Heart right ventricle (tissue), 16 donors: ENCODE measurements around the gene ANKRD22. TPM values are rescaled to one million over a fixed set of nuclear protein-coding genes. Genes with fewer than 3 reads are reported as not detected.

Experiments
- ATAC-seq, 8 donors: fragments of 200-7000 bp; cut with Tn5 transposase; one replicate each; pipeline ENCODE4 v1.9.1; 2020; ENCODE audit warnings: mild to moderate bottlenecking in 8 of 8, moderate library complexity in 8 of 8, moderate number of reproducible peaks in 1 of 8
- DNase-seq, 2 donors: peaks; one replicate each; pipeline ENCODE4 v3.0.0-alpha.2; 2020
- H3K27ac ChIP-seq, 10 donors: fragments of 200-600 bp; sonication (generic) in 2 of 10; one replicate each; pipeline versions ENCODE4 v1.5.0 to v1.8.0; 2020 to 2022; ENCODE audit warnings: mild to moderate bottlenecking in 3 of 10
- H3K27me3 ChIP-seq, 7 donors: fragments of 200-600 bp; one replicate each; pipeline ENCODE4 v1.8.0; 2021 to 2022; ENCODE audit warnings: mild to moderate bottlenecking in 2 of 7
- H3K36me3 ChIP-seq, 9 donors: fragments of 200-600 bp; sonication (generic) in 1 of 9; one replicate each; pipeline versions ENCODE4 v1.5.0 to v1.8.0; 2020 to 2022; ENCODE audit warnings: mild to moderate bottlenecking in 2 of 9
- H3K4me1 ChIP-seq, 9 donors: fragments of 200-600 bp; sonication (generic) in 1 of 9; one replicate each; pipeline versions ENCODE4 v1.5.0 to v1.8.0; 2020 to 2022; ENCODE audit warnings: mild to moderate bottlenecking in 4 of 9
- H3K4me3 ChIP-seq, 10 donors: fragments of 200-600 bp; sonication (generic) in 2 of 10; one replicate each; pipeline versions ENCODE4 v1.5.0 to v1.8.0; 2020 to 2022; ENCODE audit warnings: mild to moderate bottlenecking in 7 of 10, moderate library complexity in 2 of 10
- H3K9me3 ChIP-seq, 11 donors: fragments of 200-600 bp in 10 of 11; sonication (generic) in 2 of 11; one replicate each; pipeline versions ENCODE4 v1.5.0 to v1.8.0; 2013 to 2022; ENCODE audit warnings: mild to moderate bottlenecking in 2 of 11, control low read depth in 1 of 11, moderate library complexity in 1 of 11
- WGBS, 2 donors: extraction: QIAGEN DNeasy Blood & Tissue Kit; methylation state at CpG; one replicate each; pipeline ENCODE4 v1.1.7; 2013; ENCODE audit warnings: inconsistent platforms in 1 of 2; 5-methylcytosine and 5-hydroxymethylcytosine counted together
- intact Hi-C, 10 donors: fragments of 100-400 bp; cut with DNase I; formaldehyde crosslinking; loops; one replicate each; pipeline versions ENCODE4 v1.11.1 to v1.14.2; 2022
- polyA plus RNA-seq, 2 donors: library from polyadenylated mRNA; stranded (reverse); fragments of 200-250 nt; gene quantifications; one replicate each; pipeline ENCODE4 v1.2.3, GENCODE V29; 2013
- total RNA-seq, 10 donors: library from RNA; stranded (reverse); fragmentation: NEBNext Ultra II Directional in 3 of 10; extraction: Animal tissue kit (Norgen Biotek cat#: 25700) in 3 of 10; gene quantifications; one replicate each; pipeline versions ENCODE4 v1.2.1 to v1.2.4, GENCODE V29; 2021 to 2023
- TF ChIP-seq, protein P1 (sequence below), 9 donors: fragments of 200-600 bp; sonication (generic) in 2 of 9; IDR thresholded peaks; one replicate each; pipeline versions ENCODE4 v1.5.0 to v1.8.0; 2021 to 2022; ENCODE audit warnings: antibody characterized with exemption in 9 of 9, mild to moderate bottlenecking in 5 of 9, moderate library complexity in 1 of 9
- donor health status: Arrhythmogenic right ventricular cardiomyopathy.
- donor health status: ischemic (EF 13 %, LVEDD 7.1; RV severe dilation, severe dysfunction).
- donor health status: healthy with polysubstance abuse.
- donor health status: DM: no; HTN: yes; CAD: no.
- donor health status: DM: no; HTN: no; CAD: no.
- donor health status: ischemic (EF 25% LVEDD 6.9; RV normal size, moderate dysfunction).
- donor health status: ischemic (EF 25% LVEDD 5.7; RV mildly dilated, moderate dysfunction).
- donor health status: healthy.
- donor health status: DM: yes; HTN: yes; CAD: no.
- donor health status: Ischemic cardiomyopathy.
- donor health status: ischemic (EF 35%, LVEDD 5.7; RV mildly dilated, moderate dysfunction).
- donor health status: nonischemic (EF 11% LVEDD 7.7; RV severe dilation, severe dysfunction).
- donor health status: DM: yes; HTN: yes; CAD: no.
- donor health status: PGD.
- donor health status: ischemic (EF 29% LVEDD 5.4; RV normal size, mild dysfunction).
- donor health status: nonischemic (EF 23%, LVEDD 6.1; RV moderate dilation, normal function).

Gene ANKRD22
- total and polyA plus RNA-seq, 12 donors: 0.12 to 4.9 (median 0.15) TPM; not detected in 8

GRCh38 chr10:88783724-88784123, 67.9 kb downstream of the ANKRD22 start:
- intact Hi-C loops: loop anchor here in 1 of 10 donors (10.0 kb wide), 1 partner anchor 99 kb away; no protein-coding TSS in a partner anchor
- H3K4me1 ChIP-seq: no peaks in the 10 kb centered on the region

GRCh38 chr10:88782222-88782621, 69.4 kb downstream of the ANKRD22 start:
- Histone ChIP-seq H3K4me3 (no peak overlapping the region), H3K9me3 (no peaks in the 10 kb centered on the region), H3K36me3 (no peaks in the 10 kb centered on the region), H3K4me1 (no peaks in the 10 kb centered on the region), H3K27me3 (peaks cover 0 to 4% (median 0%) of the 10 kb centered on the region in 7 donors), H3K27ac (no peak overlapping the region)
- ATAC-seq (no peak), DNase-seq (no peak)
- WGBS, 2 donors: 77 to 92% methylated on average over 3 of the region's 3 CpGs
- intact Hi-C loops: loop anchor here in 1 of 10 donors (10.0 kb wide), 1 partner anchor 97 kb away; no protein-coding TSS in a partner anchor
- TF ChIP-seq, protein P1, sequence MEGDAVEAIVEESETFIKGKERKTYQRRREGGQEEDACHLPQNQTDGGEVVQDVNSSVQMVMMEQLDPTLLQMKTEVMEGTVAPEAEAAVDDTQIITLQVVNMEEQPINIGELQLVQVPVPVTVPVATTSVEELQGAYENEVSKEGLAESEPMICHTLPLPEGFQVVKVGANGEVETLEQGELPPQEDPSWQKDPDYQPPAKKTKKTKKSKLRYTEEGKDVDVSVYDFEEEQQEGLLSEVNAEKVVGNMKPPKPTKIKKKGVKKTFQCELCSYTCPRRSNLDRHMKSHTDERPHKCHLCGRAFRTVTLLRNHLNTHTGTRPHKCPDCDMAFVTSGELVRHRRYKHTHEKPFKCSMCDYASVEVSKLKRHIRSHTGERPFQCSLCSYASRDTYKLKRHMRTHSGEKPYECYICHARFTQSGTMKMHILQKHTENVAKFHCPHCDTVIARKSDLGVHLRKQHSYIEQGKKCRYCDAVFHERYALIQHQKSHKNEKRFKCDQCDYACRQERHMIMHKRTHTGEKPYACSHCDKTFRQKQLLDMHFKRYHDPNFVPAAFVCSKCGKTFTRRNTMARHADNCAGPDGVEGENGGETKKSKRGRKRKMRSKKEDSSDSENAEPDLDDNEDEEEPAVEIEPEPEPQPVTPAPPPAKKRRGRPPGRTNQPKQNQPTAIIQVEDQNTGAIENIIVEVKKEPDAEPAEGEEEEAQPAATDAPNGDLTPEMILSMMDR (IDR thresholded peaks at IDR 0.05): no peak

More at GRCh38 chr10:88783724-88784123, 67.9 kb downstream of the ANKRD22 start:
- ATAC-seq (no peak), DNase-seq (no peak)
- no peak overlapping the region for H3K27ac ChIP-seq
- TF ChIP-seq, protein P1 (IDR thresholded peaks at IDR 0.05): no peak
- WGBS, 2 donors: 67 to 78% methylated on average over 3 of the region's 3 CpGs
- H3K4me3 ChIP-seq: no peak overlapping the region
- no peaks in the 10 kb centered on the region for H3K36me3 ChIP-seq
- H3K27me3 ChIP-seq: peaks cover 0 to 4% (median 0%) of the 10 kb centered on the region in 7 donors
- H3K9me3 ChIP-seq: no peaks in the 10 kb centered on the region

GRCh38 chr10:88781206-88781605, 70.4 kb downstream of the ANKRD22 start:
- Histone ChIP-seq H3K4me3 (no peak overlapping the region), H3K27me3 (peaks cover 0 to 3% (median 0%) of the 10 kb centered on the region in 7 donors), H3K9me3 (no peaks in the 10 kb centered on the region), H3K27ac (no peak overlapping the region), H3K4me1 (no peaks in the 10 kb centered on the region), H3K36me3 (no peaks in the 10 kb centered on the region)
- no peak for ATAC-seq
- intact Hi-C loops: loop anchor here in 1 of 10 donors (10.0 kb wide), 1 partner anchor 96 kb away; no protein-coding TSS in a partner anchor
- no peak for DNase-seq
- 66 to 74% methylated on average over 2 of the region's 2 CpGs for WGBS, 2 donors
- TF ChIP-seq, protein P1 (IDR thresholded peaks at IDR 0.05): no peak

Other genes starting within 250 kb of the ANKRD22 start
- gene LIPF, start 187.4 kb downstream of the ANKRD22 start, total RNA-seq: not detected
- under 1 TPM; 0.65 to 0.95 TPM for gene LIPF, start 187.4 kb downstream of the ANKRD22 start, polyA plus RNA-seq
- gene LIPK, start 145.6 kb downstream of the ANKRD22 start, total RNA-seq: not detected
- gene LIPK, start 145.6 kb downstream of the ANKRD22 start, polyA plus RNA-seq: not detected
- gene LIPN, start 91.8 kb downstream of the ANKRD22 start, total RNA-seq: under 1 TPM in 2 of 10 donors, not detected in 8; 0.46 to 0.53 TPM
- gene LIPN, start 91.8 kb downstream of the ANKRD22 start, polyA plus RNA-seq: under 1 TPM in 1 of 2 donors, not detected in 1; 0.06 TPM
- gene LIPM, start 49.1 kb downstream of the ANKRD22 start, total RNA-seq: not detected
- gene LIPM, start 49.1 kb downstream of the ANKRD22 start, polyA plus RNA-seq: not detected
- gene STAMBPL1, start 28.4 kb upstream of the ANKRD22 start, total RNA-seq: 1 to 10 TPM; 1.9 to 3.3 (median 2.7) TPM
- gene STAMBPL1, start 28.4 kb upstream of the ANKRD22 start, polyA plus RNA-seq: 1 to 10 TPM in 1 of 2 donors, under 1 TPM in 1; 0.94 to 2.6 TPM
- 100 to 1,000 TPM in 2 of 10 donors, 10 to 100 TPM in 8; 59.4 to 123 (median 73.7) TPM for gene ACTA2, start 100.9 kb upstream of the ANKRD22 start, total RNA-seq
- gene ACTA2, start 100.9 kb upstream of the ANKRD22 start, polyA plus RNA-seq: 100 to 1,000 TPM in 1 of 2 donors, 10 to 100 TPM in 1; 98.0 to 358 TPM
- gene FAS, start 139.0 kb upstream of the ANKRD22 start, total RNA-seq: 10 to 100 TPM in 1 of 10 donors, 1 to 10 TPM in 9; 2.5 to 10.1 (median 3.7) TPM
- gene FAS, start 139.0 kb upstream of the ANKRD22 start, polyA plus RNA-seq: 1 to 10 TPM; 3.5 to 4.6 TPM